ENCODE results near the gene LY6G6F.

The LY6G6F gene

GRCh38 chr6:31736768-31737314 lies 30.2 kb downstream of the LY6G6F start:
- no peak for DNase-seq
- H3K4me1 ChIP-seq (ENCODE audit: low read length): peaks cover 36% of the 10 kb centered on the region
- H3K27ac ChIP-seq (ENCODE audit: low read length): peak overlapping the region; percentile 98
- H3K36me3 ChIP-seq (replicated peaks; ENCODE audit: insufficient read depth, low read length): peaks cover 10% of the 10 kb centered on the region
- peaks cover 53% of the 10 kb centered on the region for H3K79me2 ChIP-seq (ENCODE audit: low read length)
- H2AFZ ChIP-seq (ENCODE audit: low read length): peak overlapping the region; percentile 9; the same call in 1 of the 2 replicates
- no peaks in the 10 kb centered on the region for H4K20me1 ChIP-seq (ENCODE audit: insufficient read depth, low read length)
- H3K9me2 ChIP-seq (replicated peaks; ENCODE audit: insufficient read depth, low read length): no peaks in the 10 kb centered on the region
- no peaks in the 10 kb centered on the region for H3K9me3 ChIP-seq (replicated peaks; ENCODE audit: insufficient read depth, low read length)
- H3K27me3 ChIP-seq (replicated peaks; ENCODE audit: insufficient read depth, low read length): no peaks in the 10 kb centered on the region
- peak overlapping the region; percentile 91 for H3K9ac ChIP-seq (ENCODE audit: low read length)
- no peak for TF ChIP-seq EZH2 (optimal IDR thresholded peaks at IDR 0.05; ENCODE audit: low read depth, low read length)
- peaks cover 60% of the 10 kb centered on the region for H3F3A ChIP-seq (ENCODE audit: insufficient read depth, low read length)
- H3K4me2 ChIP-seq (ENCODE audit: low read depth, low read length): peak overlapping the region; percentile 99
- peak overlapping the region; percentile 84 for H3K4me3 ChIP-seq (ENCODE audit: low read length)

GRCh38 chr6:31737315-31737990 lies 30.8 kb downstream of the LY6G6F start:
- Histone ChIP-seq H3K9me3 (replicated peaks; ENCODE audit: insufficient read depth, low read length) (no peaks in the 10 kb centered on the region), H3K27me3 (replicated peaks; ENCODE audit: insufficient read depth, low read length) (no peaks in the 10 kb centered on the region), H2AFZ (ENCODE audit: low read length) (no peak overlapping the region), H4K20me1 (ENCODE audit: insufficient read depth, low read length) (no peaks in the 10 kb centered on the region), H3K4me2 (ENCODE audit: low read depth, low read length) (peak overlapping the region; percentile 99), H3K4me3 (ENCODE audit: low read length) (peak overlapping the region; percentile 59), H3K79me2 (ENCODE audit: low read length) (peaks cover 47% of the 10 kb centered on the region), H3K9ac (ENCODE audit: low read length) (peak overlapping the region; percentile 91), H3F3A (ENCODE audit: insufficient read depth, low read length) (peaks cover 54% of the 10 kb centered on the region), H3K27ac (ENCODE audit: low read length) (peak overlapping the region; percentile 98), H3K36me3 (replicated peaks; ENCODE audit: insufficient read depth, low read length) (peaks cover 10% of the 10 kb centered on the region), H3K4me1 (ENCODE audit: low read length) (peaks cover 36% of the 10 kb centered on the region), H3K9me2 (replicated peaks; ENCODE audit: insufficient read depth, low read length) (no peaks in the 10 kb centered on the region)
- no peak for DNase-seq
- TF ChIP-seq EZH2 (optimal IDR thresholded peaks at IDR 0.05; ENCODE audit: low read depth, low read length) (no peak), EZH2phosphoT487 (IDR thresholded peaks at IDR 0.05; ENCODE audit: low read length) (no peak), CTCF (IDR thresholded peaks at IDR 0.05; ENCODE audit: low read length) (no peak)

GRCh38 chr6:31737991-31738979 lies 31.6 kb downstream of the LY6G6F start:
- H2AFZ ChIP-seq (ENCODE audit: low read length): no peak overlapping the region
- no peaks in the 10 kb centered on the region for H3K27me3 ChIP-seq (replicated peaks; ENCODE audit: insufficient read depth, low read length)
- peak; percentile 81 for DNase-seq

More at GRCh38 chr6:31737991-31738979, 31.6 kb downstream of the LY6G6F start:
- Histone ChIP-seq H3K4me3 (ENCODE audit: low read length) (peak overlapping the region; percentile 59), H3K4me1 (ENCODE audit: low read length) (peaks cover 34% of the 10 kb centered on the region), H3K79me2 (ENCODE audit: low read length) (peaks cover 43% of the 10 kb centered on the region), H3K27ac (ENCODE audit: low read length) (peak overlapping the region; percentile 98), H3F3A (ENCODE audit: insufficient read depth, low read length) (peaks cover 54% of the 10 kb centered on the region), H3K36me3 (replicated peaks; ENCODE audit: insufficient read depth, low read length) (peaks cover 10% of the 10 kb centered on the region), H4K20me1 (ENCODE audit: insufficient read depth, low read length) (no peaks in the 10 kb centered on the region), H3K4me2 (ENCODE audit: low read depth, low read length) (peak overlapping the region; percentile 99), H3K9ac (ENCODE audit: low read length) (peak overlapping the region; percentile 91), H3K9me2 (replicated peaks; ENCODE audit: insufficient read depth, low read length) (no peaks in the 10 kb centered on the region), H3K9me3 (replicated peaks; ENCODE audit: insufficient read depth, low read length) (no peaks in the 10 kb centered on the region)
- TF ChIP-seq EZH2phosphoT487 (IDR thresholded peaks at IDR 0.05; ENCODE audit: low read length) (no peak), EZH2 (optimal IDR thresholded peaks at IDR 0.05; ENCODE audit: low read depth, low read length) (no peak), CTCF (IDR thresholded peaks at IDR 0.05; ENCODE audit: low read length) (peak; percentile 40)

Data from MM.1S (cell line).